ENCODE data around the gene C1S.
"Not testable (repeated sequence)": the region's sequence is repeated elsewhere in the genome, so short reads cannot be mapped to it uniquely, and the experiment has no call there.

Gene C1S

DNA sequence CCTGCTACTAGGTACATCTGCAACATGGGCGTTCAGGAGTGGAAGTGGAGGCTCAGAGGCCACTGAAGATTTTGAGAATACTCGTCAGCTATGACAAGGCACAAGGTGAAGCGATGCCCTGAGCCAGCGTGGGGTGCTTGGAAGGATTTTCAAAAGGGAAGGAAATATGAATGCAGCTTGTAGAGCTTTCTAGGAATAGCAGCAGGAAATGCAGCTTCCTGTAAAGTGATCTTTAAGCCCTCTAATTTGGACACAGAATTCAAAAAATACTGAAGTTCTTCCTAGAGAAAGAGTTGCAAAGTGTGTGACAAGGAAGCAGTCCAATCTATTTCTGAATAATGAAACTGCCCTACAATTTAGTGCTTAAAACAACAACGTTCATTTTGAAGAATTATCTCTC is 13.2 kb upstream of the C1S start:
- DNase-seq, result no peak

DNA sequence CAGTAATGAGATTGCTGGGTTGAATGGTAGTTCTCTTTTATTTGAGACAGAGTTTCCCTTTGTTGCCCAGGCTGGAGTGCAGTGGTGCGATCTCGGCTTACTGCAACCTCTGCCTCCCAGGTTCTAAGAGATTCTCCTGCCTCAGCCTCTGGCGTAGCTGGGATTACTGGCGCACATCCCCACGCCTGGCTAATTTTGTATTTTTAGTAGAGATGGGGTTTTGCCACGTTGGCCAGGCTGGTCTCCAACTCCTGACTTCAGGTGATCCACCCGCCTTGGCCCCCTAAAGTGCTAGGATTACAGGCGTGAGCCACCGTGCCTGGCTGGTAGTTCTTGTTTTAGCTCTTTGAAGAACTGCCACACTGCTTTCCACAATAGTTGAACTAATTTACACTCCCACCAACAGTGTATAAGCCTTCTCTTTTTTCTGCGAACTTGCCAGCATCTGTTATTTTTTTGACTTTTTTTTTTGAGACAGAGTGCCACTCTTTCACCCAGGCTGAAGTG is 11.0 kb upstream of the C1S start:
- DNase-seq, result not testable (repeated sequence)

DNA sequence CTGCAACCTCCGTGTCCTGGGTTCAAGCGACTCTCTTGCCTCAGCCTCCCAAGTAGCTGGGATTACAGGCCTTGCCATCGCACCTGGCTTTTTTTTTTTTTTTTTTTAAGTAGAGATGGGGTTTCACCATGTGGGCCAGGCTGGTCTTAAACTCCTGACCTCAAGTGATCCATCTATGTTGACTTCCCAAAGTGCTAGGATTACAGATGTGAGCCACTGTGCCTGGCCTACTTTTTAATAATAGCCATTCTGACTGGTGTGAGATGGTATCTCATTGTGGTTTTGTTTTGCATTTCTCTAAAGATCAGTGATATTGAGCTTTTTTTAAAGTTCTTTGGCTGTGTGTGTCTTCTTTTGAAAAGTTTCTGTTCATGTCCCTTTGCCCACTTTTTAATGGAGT is 10.5 kb upstream of the C1S start:
- not testable (repeated sequence) for DNase-seq

DNA sequence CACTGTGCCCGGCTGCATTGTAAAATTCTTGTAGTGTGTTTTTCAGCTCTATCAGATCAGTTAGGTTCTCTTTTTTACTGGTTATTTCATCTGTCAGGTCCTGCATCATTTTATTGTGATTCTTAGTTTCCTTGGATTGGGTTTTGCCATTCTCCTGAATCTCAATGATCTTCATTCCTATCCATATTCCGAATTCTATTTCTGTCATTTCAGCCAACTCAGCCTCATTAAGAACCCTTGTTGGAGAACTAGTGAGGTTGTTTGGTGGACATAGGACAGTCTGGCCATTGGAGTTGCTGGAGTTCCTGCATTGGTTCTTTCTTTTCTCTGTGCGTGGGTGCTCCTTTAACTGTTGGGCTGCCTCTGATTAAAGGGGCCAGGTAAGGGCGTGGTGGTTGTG is 5.6 kb upstream of the C1S start:
- DNase-seq, result no peak

DNA sequence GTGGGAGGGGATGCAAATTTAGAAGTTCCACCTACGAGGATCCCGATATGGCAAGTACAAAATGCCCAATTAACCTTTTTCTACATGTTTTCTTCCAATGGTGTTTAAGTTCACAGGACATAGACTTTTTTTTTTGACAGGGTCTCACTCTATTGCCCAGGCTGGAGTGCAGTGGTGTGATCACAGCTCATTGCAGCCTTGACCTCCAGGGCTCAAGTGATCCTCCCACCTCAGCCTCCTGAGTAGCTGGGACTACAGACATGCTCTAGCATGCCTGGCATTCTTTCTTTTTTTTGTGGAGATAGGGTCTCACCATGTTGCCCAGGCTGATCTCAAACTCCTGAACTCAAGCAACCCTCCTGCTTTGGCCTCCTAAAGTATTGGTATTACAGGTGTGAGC is 4.8 kb upstream of the C1S start:
- not testable (repeated sequence) for DNase-seq

DNA sequence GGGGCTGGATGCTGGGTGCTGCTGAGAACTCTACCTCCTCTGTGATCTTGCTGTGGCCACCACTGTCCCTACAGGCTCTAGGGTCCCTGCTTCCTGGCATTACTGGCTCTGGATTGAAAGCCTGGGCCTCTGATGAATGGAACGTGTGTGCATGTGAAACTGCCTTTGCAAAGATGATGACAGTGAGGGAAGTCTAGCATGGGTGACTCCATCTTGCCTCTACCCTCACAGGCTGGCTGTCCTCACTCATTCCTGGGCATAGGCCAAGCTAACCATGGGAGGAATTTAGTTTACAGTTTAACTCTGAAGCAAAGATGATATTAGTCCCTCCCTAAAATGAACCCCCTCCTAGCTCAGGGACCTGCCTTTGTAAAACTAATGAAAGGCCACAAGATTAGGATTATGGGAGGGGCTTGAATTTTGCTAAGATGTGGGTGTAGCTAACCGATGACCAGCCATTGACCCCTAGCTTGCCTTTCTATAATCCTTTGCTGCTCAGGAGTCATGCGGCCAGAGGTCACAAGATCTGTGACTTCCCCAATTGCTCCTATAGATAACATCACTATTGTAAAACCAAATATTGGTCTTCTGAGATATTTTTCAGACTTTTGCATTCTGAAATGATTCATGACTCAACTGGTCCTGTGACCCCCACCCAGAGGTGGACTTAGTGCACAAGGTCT is 2.2 kb upstream of the C1S start:
- DNase-seq, result no peak

DNA sequence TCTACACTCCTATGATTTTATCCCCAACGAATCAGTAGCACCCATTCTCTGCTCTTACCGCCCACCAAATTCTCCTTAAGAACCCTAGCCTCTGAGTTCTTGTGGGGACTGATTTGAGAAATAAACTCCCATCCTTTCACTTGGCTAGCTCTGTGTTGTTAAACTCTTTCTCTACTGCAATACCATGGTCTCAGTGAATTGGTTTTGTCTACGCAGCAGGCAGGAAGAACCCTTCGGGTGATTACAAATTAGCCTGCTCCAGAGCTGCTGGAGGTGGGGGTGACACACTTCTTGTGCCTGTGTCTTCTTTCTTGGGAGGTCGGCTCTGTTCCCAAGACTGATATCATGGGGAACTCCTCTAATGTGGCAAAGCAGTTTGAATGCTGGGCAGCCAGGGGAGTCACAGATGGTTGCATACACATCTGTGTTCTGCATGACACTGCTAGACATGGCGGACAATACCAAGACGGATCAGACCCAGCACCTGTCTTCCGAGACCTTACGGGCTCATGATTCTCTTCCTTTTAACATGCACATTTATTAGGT is 1.6 kb upstream of the C1S start:
- DNase-seq, result no peak

DNA sequence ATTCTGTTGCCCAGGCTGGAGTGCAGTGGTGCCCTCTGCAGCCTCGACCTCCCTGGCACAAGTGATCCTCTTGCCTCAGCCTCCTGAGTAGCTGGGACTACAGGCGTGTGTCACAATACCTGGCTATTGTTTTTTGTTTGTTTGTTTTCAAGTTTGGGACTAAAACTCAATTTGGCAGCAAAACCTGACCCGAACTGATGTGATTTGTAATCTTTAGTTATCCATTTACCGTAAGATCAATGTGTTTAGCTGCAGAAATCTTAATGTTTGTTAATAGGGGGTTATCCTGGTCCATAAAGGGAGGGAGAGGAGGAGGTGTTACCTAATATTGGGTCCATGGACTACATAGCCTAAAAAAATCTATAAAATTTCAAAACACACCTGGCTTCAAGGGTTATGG is 738 bp upstream of the C1S start:
- no peak for DNase-seq

DNA sequence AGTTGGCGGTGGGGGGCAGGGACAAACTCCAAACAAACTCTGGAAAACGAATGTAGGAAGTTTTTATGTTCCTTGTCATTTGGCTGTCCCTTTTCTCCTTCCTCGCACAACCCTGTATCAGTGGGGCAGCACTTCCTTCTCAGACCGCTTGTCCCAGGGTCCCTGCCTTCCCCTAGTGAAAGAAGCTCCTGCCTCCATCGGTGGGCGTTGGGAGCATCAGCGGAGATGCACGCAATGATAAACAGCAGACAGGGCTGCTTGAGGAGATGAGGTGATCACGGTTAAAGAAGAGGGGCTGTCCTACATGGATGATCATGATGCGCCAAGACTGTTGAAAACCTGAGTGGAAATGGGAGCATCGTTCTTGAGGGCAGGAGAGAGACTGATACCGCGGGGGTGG is 620 bp downstream of the C1S start:
- DNase-seq, result no peak

DNA sequence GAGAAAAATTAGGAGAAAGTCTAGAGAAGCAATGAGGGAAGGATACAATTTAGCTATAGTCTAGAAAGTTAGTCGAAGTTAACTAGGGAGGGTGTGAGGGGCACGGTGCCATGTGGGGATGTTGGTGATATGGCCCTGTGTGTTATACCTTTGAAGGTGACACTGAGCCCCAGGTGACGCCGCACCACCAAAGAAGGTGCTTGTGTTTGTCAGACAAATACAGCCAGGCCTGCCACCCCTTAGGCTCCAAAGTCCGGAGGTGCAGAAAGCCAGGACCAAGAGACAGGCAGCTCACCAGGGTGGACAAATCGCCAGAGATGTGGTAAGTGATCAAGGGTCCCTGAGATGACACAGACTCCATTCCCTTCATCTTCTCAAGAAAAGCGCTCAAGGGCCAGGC is 1.1 kb downstream of the C1S start:
- DNase-seq, result no peak

DNA sequence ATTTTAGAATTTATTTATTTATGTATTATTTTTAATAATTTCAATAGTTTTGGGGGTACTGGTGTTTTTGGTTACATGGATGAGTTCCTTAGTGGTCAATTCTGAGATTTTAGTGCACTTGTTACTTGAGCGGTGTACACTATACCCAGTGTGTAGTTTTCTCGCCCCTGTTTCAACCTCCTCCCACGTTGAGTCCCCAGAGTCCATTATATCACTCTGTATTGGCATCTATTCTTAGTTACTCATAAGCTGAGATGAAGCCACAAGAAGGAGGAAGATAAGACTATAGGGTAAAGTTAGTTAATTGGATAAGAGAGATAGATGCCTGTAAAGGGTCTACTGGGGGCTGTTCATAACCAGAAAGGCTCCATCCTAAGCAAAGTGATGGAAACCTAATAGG is 4.0 kb downstream of the C1S start:
- no peak for DNase-seq

DNA sequence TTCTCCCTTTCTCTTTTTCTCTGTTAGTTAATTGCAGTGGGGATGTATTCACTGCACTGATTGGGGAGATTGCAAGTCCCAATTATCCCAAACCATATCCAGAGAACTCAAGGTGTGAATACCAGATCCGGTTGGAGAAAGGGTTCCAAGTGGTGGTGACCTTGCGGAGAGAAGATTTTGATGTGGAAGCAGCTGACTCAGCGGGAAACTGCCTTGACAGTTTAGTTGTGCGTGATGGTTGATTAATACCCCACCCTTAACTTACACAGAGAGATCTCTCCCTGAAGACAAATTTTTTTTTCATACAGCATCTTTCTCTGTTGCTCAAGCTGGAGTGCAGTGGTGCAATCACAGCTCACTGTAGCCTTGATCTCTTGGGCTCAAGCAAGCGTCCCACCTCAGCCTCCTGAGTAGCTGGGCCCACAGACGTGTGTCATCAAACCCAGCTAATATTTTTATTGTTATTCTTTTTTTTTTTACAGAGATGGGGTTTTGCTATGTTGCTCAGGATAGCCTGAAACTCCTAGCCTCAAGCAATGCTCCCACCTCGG is 4.6 kb downstream of the C1S start:
- DNase-seq, result no peak

DNA sequence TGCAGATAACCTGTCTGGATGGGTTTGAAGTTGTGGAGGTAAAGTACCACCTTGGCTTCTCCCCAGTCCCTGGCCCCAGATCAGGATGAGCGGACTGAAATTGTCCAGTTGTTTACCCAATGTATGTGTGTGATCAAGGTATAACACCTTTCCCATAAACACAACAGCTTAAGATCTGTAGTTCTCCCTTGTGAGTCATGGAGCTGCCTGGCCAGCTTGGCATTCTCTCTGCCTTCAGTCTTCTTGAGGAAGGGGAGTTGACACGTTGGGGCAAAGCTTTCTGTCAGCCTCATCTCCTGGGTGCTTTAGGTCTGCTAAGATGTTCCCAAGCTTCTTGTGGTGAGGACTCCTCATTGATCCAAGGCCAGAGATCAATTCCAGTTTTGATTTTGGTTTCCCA is 6.1 kb downstream of the C1S start:
- no peak for DNase-seq

DNA sequence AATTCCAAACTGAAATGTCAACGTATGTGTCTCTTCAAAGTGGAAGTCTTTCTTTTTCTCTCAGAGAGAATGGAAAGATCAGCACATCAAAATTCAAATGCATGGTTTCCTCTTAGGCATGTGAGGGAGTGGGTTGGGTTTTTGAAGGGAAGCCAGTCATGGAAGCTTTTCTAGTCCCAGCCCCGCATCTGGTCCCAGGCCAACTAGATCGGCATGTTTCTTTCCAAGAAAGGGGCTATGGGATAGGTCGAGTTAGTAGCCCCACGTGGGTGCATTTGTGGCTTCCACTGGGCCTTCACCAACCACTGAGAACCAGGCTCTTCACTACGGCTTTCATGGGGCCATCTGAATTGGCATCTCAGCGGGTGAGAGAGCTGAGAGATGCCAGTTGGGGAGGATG is 6.6 kb downstream of the C1S start:
- no peak for DNase-seq

DNA sequence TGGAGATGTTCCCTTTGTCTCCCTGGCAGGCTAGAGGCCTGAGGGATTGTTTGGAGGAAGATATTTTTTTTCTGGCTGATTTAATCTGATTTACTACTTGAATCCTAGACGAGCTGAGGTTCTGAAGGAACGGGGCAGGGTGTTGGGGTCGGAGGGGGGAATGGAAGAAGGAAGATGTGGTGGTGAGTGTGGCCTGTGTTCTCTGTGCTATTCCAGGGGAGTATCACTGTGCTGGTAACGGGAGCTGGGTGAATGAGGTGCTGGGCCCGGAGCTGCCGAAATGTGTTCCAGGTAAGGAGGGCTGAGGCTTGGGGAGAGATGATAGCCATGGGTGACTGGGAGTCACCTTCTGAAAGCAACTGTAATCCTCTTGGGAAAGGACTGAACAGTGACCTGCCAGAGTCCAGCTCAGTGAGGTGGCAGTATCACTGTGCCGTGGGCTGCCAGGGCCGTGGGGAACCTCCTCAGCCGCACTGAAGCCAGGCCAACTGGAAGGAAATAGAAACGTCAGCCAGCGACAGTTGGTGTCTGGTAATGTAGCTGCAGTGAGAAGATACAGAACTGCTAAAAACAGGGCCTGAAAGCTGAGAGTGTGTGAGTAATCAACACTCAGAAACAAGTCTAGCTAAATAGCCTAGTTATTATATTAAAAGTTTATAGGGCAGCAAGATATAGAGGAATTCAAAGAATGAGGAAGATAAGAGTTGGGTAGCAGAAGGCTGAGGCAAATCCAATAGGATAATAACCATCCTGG is 7.9 kb downstream of the C1S start:
- no peak for DNase-seq

DNA sequence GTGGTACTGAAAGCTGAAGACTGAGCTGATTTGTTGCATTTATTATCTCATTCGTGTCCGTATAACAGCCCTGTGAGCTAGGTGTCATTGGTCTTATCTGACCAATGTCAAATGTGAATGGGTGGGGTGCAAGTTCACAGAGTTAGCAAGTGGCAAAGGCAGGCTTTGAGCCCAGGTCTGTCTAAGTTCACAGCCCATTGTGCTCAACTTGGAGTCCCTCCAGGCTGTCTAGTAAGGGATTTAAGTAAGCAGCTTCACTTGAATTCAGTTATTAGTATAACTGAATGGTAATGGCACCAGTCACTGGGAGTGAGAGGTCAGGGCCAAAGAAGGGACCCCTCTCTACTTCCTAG is 8.5 kb downstream of the C1S start:
- no peak for DNase-seq

DNA sequence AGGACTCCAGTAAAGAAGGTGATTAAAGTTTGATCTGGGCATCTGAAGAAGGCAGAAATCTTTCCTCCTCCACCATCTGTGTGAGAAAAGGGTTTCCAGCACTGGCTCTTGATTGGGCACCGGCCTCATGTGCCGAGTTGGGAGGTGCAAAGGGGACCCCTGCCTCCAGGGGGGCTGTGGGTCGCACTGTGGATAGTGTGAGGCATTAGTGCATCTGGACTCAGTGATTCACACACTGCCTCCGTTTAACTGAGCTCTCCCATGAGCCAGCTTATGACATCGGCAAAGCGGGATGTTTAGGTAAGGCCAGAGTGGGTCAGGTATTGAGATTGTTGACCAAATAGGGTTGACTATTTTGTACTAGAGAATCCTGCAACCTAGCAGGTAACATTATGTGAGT is 8.9 kb downstream of the C1S start:
- no peak for DNase-seq

DNA sequence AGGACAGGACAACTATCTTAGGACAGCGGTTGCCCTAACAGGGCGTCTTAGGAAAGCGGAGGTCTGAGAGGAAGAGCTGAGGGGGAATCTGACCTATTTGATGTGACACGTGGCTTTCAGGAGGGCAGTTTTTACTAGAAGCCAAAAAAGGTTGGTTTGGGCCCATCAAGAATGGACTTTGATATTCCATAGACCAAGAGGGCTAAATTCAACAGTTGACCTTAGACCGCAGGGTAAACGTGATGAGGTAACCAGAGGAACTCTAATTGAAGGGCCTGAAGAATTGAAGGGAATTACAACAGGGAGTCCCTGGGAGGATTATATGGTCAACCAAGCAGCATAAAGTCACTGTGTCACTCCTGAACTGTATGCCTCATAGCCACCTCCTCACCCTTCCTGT is 11.5 kb downstream of the C1S start:
- no peak for DNase-seq

DNA sequence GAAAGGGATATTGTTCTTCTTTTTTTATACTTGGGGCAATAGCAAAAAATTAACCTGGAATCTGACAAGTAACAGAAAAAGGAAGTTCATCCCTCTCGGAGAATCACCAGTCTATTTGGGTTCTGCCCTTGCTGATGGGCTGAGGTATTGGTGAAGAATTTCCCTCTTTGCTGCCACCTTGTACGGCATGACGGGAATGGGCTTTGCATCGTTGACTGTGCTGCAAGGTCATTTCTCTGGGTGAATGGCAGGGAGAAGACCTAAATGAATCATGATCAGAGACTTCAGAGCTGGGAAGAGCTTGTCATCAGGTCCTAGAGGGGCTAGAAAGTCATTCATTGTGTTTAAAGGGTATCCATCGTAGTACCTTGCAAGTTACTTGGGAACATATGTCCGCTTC is 12.0 kb downstream of the C1S start:
- DNase-seq, result no peak

DNA sequence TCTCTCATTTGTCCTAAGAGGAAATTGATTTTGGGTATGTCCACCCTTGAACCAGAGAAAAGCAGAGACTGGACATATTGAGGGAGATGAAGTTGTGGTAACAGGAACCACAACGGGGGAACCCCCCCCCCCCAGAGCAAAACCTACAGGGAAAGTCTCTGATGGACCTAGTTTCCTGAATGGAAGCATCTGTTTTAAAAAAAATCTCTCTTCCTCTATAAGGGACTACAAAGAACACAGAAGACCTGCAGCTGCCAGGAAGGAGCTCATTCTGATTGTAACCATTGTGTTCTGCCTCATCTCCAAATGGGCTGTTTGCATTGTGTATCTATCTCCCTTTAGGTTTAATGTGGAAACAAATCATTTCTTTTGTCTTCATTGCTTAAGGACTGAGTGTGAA is 13.4 kb downstream of the C1S start:
- no peak for DNase-seq

DNA sequence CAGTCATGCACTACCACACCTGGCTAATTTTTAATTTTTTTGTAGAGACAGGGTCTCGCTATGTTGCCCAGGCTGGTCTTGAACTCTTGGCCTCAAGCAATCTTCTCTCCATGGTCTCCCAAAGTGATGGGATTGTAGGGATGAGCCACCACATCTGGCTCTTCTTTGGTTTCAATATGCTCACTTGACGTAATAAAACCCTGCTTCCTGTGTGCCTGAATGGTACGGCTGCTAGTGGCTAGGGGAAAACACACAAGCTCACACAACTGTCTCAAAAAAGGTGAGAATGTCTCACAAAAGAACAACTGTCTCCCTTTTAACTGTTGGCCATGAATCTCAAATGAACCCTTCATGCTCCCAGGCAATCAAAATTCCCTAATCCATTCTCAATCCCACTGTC is 15.0 kb downstream of the C1S start:
- DNase-seq, result no peak

DNA sequence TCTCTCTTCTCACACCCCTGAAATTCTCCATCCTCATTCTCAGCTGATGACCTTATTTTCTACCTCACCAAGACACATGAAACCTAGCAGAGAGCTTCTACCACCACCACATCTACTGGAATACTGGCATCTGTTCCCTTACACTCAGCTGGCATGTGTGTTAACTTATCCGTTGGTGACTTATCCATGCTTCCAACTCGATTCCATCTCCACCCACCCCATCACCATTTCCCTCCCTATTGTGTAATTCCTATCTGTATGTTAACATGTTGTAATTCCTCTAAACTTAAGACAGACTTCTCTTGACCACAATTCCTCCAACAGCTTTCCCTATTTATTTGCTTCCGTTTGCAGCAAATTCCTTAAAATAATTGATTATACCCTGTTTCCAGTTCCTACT is 15.4 kb downstream of the C1S start:
- no peak for DNase-seq

DNA sequence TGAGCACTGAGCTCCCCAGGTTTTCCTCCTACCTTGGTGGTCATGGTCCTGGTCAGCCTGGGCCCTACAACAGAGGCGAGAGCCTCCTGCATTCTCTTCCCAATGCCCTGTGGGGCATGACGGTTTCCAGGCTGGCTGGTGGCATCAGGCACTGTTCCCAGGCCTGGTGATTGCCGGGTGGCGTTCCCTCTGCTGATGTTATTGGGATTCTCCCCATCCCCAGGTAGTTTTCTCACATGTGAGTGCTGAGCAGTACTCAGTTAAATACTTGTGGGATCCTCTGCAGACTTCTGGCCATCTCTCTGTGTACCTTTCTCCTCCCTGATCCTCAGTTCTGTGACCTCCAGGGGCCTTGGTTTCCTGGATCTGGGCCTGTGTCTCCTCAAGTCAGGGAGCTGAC is 16.0 kb downstream of the C1S start:
- DNase-seq, result no peak

DNA sequence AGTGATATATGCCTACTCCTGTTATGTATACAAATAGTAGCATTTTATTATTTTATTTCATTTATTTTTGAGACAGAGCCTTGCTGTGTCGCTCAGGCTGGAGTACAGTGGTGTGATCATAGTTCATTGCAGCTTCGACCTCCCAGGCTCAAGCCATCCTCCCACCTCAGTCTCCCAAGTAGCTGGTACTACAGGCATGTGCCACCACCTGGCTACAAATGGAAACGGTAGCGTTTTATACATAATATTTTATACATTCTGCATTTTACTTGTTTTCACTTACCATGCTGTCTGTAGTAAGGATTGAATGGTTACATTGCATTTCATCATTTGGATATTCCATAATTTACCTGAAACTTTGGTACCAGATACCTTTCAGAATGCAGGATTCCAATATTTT is 17.6 kb downstream of the C1S start:
- DNase-seq, result no peak

DNA sequence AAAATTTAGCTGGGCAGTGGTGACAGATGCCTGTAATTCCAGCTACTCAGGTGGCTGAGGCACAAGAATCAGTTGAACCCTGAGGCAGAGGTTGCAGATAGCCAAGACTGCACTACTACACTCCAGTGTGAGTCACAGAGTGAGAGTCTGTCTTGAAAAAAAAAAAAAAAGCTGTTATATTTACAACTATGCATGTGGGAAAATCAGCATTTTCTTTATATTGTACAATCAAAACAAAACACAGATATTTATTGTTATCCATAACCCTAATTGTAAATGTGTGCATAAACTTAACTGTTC is 19.3 kb downstream of the C1S start:
- DNase-seq, result no peak

All from NCI-H2107 (cell line).